HUES64 (cell line): ENCODE data around the gene ZNF304. TPM values are rescaled to one million over a fixed set of nuclear protein-coding genes. Genes with fewer than 3 reads are reported as not detected.
A peak's percentile ranks its signal among the peaks of the same experiment; 100 is the strongest.

Experiments
- H3K27ac ChIP-seq: 2 replicates; pipeline ENCODE4 v1.7.0; 2013; ENCODE audit warnings: low read depth, low read length, inconsistent platforms
- H3K27me3 ChIP-seq: 2 replicates; pipeline ENCODE4 v1.6.1; 2013; ENCODE audit warnings: mild to moderate bottlenecking, low read length; ENCODE audit not compliant: insufficient read depth
- H3K36me3 ChIP-seq: 2 replicates; pipeline ENCODE4 v1.6.1; 2013; ENCODE audit warnings: mild to moderate bottlenecking, low read length; ENCODE audit not compliant: insufficient read depth
- H3K4me1 ChIP-seq: 2 replicates; pipeline ENCODE4 v1.6.1; 2013; ENCODE audit warnings: mild to moderate bottlenecking, low read length, moderate library complexity; ENCODE audit not compliant: insufficient read depth
- H3K4me3 ChIP-seq: 2 replicates; pipeline ENCODE4 v1.5.1; 2013; ENCODE audit warnings: mild to moderate bottlenecking, low read length, moderate library complexity
- H3K9ac ChIP-seq: 2 replicates; pipeline ENCODE4 v1.6.1; 2013; ENCODE audit warnings: mild to moderate bottlenecking, low read depth, low read length
- H3K9me3 ChIP-seq: 2 replicates; pipeline ENCODE4 v1.6.1; 2013; ENCODE audit warnings: low read depth, low read length; ENCODE audit not compliant: insufficient read depth
- WGBS: fragments of 150-250, 120-280 bp; methylation state at CpG from one replicate; pipeline ENCODE4 v1.1.7; 2013; ENCODE audit warnings: missing lambda C conversion rate; 5-methylcytosine and 5-hydroxymethylcytosine counted together
- polyA plus RNA-seq, 2 experiments: library from polyadenylated mRNA; stranded (reverse); fragments of 50-300 nt; gene quantifications; one replicate each; pipeline ENCODE4 v1.2.3, GENCODE V29; 2013

Gene ZNF304
- 6.4 TPM for polyA plus RNA-seq (2013, experiment 1 of 2)
- polyA plus RNA-seq (2013, experiment 2 of 2): 6.2 TPM

DNA sequence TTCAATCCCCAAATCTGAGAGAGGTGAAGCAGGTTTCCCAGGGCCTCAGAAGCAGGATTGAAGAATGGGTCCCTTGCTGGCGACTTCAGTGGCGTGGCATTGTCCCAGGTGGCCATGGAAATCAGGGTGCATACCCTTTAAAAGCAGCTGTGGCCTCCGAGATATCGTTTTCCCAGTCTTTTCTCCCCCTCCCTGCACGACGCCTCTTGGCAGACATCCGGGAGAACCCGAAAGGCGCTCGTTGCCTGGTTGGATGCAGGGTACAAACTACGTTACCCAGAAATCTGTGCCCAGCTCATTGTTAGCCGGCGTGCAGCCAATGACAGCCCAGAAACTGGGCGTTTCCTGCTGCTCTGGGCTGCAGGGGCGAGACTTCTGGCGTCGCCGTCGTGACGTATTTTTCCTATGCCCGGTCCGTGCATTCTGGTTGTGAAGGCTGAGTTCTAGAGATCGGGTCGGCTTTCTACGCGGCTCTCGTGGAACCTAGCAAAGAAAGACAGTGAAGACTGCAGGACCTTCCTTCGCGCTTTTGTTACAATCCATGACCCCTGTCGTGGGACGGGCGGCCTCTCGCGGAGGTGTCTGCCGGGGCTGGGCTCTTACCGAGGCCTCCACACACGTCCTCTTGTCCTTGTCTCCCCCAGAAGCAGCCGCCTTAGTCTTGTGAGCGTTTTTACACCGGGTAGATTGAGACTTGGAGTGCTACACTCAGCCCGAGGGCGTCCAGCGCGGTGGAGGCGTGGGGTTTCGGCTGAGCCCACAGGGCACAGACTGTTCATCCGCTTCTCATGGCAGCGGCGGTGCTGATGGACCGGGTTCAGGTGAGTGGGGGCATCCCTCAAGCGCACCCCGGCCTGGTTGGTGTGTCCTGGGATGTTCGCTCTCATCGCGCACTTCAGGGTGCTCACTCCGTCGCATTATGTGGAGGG, at the start of gene ZNF304:
ZNF304 (plus strand) TSS at position 395 of the 929 bp plus-strand sequence; CDS start at position 789, 394 bp downstream.
- Histone ChIP-seq H3K9ac (peak within 1 kb of the TSS; percentile 85), H3K27me3 (peaks cover 5% of the 10 kb centered on the region; the same call in 1 of the 2 replicates), H3K36me3 (peaks cover 21% of the 10 kb centered on the region), H3K4me3 (peak within 1 kb of the TSS; percentile 98), H3K4me1 (no peaks in the 10 kb centered on the region), H3K27ac (peak within 1 kb of the TSS; percentile 12; the same call in 1 of the 2 replicates), H3K9me3 (no peaks in the 10 kb centered on the region)
- under 1% methylated on average over 57 of the region's 57 CpGs for WGBS

DNA sequence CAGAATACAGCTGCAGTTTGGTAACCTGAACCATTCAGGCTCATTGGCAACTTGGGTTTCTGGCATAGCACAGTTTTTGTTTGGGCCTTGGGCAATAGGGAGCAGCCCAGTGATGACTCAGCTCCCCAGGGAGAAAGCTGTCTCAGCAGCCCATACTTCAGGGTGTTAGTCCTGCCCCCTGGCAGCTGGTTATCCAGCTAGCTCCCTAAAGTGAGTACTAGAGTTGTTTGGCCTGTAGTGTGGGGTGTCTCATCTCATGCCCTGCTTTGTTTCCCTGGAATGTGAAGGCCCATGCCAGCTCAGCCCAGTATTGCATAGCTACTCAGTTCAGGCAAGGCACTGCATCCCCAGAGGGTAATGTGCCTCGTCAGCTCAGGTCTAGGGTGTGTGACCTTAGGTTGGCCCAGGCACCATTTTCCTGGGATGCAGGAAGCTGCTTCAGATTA, 49.0 kb upstream of the ZNF304 start:
- Histone ChIP-seq H3K9ac (no peak overlapping the region), H3K9me3 (no peaks in the 10 kb centered on the region), H3K27ac (no peak overlapping the region), H3K4me1 (peaks cover 3% of the 10 kb centered on the region; the same call in 1 of the 2 replicates), H3K36me3 (peaks cover 37% of the 10 kb centered on the region), H3K27me3 (no peaks in the 10 kb centered on the region), H3K4me3 (no peak overlapping the region)
- 87% methylated on average over 1 of the region's 1 CpG for WGBS

DNA sequence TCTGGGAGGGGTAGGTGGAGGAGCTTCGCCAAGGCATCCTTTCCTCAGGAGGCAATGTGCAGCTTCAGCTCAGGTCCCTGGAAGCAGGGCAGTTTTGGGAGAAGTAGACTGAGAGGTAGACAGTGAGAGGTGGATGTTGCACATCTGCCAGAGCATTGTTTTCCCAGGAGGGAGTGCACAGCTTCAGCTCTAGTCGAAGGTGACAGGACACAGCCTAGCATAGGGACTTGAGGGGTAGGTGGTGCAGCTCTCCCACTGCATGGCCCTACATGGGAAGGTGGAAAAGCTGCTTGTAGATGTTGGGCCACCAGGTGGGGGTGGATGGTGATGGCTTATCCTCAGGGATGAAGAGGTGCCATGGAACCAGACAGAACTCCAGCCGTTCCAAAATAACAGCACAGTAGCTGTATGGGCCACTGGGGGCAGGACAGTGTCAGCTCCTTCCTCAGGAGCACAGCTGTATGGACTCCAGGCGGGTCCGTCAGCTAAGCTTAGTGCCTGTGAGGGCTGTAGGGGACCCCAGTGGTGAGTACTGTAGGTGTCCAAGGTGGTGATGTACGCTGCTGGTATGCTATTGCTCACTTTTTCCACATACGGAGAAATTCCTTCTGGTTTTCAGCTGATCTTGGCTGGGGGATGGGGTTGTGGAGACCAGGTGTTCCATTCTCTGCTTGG, 48.2 kb upstream of the ZNF304 start:
- Histone ChIP-seq H3K9me3 (no peaks in the 10 kb centered on the region), H3K27ac (no peak overlapping the region), H3K4me3 (no peak overlapping the region), H3K27me3 (no peaks in the 10 kb centered on the region), H3K9ac (no peak overlapping the region), H3K36me3 (peaks cover 30% of the 10 kb centered on the region), H3K4me1 (peaks cover 3% of the 10 kb centered on the region; the same call in 1 of the 2 replicates)
- WGBS: 85% methylated on average over 7 of the region's 7 CpGs

DNA sequence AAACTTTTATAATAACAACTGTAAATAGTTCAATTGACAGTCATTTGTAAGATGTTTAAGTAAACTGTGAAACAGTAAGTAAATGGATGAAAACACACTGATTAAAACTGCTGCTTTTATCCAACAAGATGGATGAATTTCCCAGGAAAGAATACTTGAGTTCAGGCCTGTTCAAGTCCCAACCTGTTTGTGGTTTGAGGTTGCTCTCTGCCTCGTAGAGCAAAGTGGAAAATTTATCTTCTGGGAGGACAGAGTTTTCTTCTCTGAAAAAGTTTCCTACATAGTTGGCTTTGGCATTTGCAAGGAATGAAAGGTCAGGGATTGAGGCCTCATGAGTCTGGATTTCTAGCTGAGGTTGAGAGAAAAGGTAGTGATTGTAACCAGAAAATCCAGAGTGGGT, 46.0 kb upstream of the ZNF304 start:
- Histone ChIP-seq H3K9ac (no peak overlapping the region), H3K4me3 (no peak overlapping the region), H3K27me3 (no peaks in the 10 kb centered on the region), H3K36me3 (peaks cover 19% of the 10 kb centered on the region; the same call in 1 of the 2 replicates), H3K27ac (no peak overlapping the region), H3K9me3 (no peaks in the 10 kb centered on the region), H3K4me1 (peaks cover 3% of the 10 kb centered on the region; the same call in 1 of the 2 replicates)
- WGBS: 62% methylated on average over 1 of the region's 1 CpG

DNA sequence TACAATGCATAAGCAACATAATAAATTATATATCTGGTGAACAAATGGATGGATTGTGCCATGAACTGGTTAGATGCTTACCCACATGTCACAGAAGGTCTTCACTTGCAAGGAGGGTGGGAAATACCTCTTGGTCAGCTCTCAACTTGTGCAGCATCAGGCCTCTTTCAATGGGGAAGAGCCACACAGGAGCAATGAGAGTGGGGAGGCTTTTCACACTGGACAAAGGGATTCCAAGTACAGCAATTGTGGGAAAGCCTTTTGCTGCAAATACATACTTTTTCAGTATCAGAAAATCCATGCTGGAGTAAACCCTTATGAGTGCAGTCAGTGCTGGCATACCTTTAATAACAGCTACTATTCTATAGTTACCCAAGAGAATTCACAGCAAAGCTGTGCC, 42.6 kb upstream of the ZNF304 start:
- H3K4me1 ChIP-seq: no peaks in the 10 kb centered on the region
- peaks cover 8% of the 10 kb centered on the region; the same call in 1 of the 2 replicates for H3K36me3 ChIP-seq
- H3K9ac ChIP-seq: no peak overlapping the region
- no peak overlapping the region for H3K27ac ChIP-seq
- H3K4me3 ChIP-seq: no peak overlapping the region
- no peaks in the 10 kb centered on the region for H3K9me3 ChIP-seq
- peaks cover 15% of the 10 kb centered on the region for H3K27me3 ChIP-seq

DNA sequence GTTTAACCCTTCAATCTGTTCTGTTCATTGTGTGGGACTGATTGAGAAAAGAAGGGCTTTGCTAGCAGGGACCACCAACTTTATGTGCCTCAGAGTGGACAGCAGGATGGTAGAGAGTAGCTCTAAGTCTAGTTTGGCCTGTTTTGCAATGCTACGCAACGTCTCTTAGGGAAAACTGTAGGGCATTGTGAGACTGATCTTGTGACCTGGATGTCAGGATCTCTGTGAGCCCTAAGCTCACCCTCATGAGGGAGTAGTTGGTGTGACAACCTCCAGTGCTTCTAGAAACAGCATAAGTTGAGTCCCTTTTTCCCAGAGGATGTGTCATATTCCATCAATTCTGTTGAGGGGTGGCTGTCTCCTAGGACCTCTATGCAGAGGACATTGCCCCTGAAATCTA, 40.3 kb upstream of the ZNF304 start:
- Histone ChIP-seq H3K27ac (no peak overlapping the region), H3K9me3 (no peaks in the 10 kb centered on the region), H3K27me3 (peaks cover 37% of the 10 kb centered on the region), H3K36me3 (no peaks in the 10 kb centered on the region), H3K9ac (no peak overlapping the region), H3K4me1 (no peaks in the 10 kb centered on the region), H3K4me3 (no peak overlapping the region)
- 82% methylated on average over 2 of the region's 2 CpGs for WGBS

DNA sequence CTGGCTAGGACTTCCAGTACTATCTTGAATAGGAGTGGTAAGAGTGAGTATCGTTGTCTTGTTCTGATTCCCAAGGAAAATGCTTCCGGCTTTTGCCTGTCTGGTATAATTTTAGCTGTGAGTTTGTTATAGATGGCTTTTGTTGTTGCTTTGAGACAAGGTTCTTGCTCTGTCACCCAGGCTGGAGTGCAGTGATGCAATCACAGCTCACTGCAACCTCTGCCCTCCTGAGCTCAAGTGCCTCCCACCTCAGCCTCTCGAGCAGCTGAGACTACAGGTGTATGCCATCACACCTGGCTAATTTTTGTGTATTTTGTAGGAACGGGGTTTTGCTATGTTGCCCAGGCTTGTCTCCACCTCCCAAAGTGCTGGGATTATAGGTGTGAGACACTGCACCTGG, 36.9 kb upstream of the ZNF304 start:
- H3K27ac ChIP-seq: no peak overlapping the region
- 80% methylated on average over 4 of the region's 4 CpGs for WGBS
- no peak overlapping the region for H3K9ac ChIP-seq
- no peaks in the 10 kb centered on the region for H3K36me3 ChIP-seq
- peaks cover 57% of the 10 kb centered on the region for H3K27me3 ChIP-seq
- no peaks in the 10 kb centered on the region for H3K9me3 ChIP-seq
- H3K4me1 ChIP-seq: no peaks in the 10 kb centered on the region
- H3K4me3 ChIP-seq: no peak overlapping the region

DNA sequence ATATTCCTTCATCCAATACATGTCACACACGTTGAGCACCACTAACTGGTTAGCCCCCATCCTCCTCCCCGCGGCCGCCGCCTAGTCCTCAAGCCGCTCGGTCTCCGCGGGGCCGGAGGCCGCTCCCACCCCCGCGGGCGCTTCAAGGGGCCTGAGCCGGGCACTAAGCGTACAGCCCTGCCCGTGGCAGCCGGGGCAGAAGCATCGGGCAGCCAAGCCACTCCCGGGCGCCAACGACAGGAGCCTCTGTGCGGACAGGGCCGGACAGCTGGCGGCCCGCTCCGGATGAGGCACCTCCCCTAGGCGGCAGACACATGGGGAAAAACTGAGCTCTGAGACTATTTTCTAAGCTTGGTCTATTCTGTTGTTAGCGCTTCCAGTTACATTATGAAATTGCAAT, 33.6 kb upstream of the ZNF304 start:
- Histone ChIP-seq H3K27ac (no peak overlapping the region), H3K4me1 (peaks cover 11% of the 10 kb centered on the region; the same call in 1 of the 2 replicates), H3K27me3 (peaks cover 52% of the 10 kb centered on the region), H3K9ac (no peak overlapping the region), H3K4me3 (peak overlapping the region; percentile 44), H3K36me3 (no peaks in the 10 kb centered on the region), H3K9me3 (no peaks in the 10 kb centered on the region)
- WGBS: 51% methylated on average over 29 of the region's 29 CpGs

DNA sequence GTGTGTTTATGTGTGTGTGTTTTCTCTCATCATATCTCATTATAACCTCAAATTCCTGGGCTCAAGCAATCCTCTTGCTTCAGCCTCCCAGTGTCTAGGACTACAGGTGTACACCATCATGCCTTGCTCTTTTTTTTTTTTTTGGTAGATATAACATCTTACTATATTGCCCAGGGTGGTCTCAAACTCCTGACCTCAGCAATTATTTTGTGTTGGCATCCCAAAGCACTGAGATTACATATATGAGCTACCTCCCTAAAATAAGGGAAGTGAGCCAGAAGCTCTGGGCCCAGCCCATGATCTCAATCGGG, 31.2 kb upstream of the ZNF304 start:
- peaks cover 16% of the 10 kb centered on the region for H3K36me3 ChIP-seq
- H3K4me1 ChIP-seq: peaks cover 11% of the 10 kb centered on the region; the same call in 1 of the 2 replicates
- peaks cover 29% of the 10 kb centered on the region for H3K27me3 ChIP-seq
- H3K9ac ChIP-seq: peak overlapping the region; percentile 59; the same call in 1 of the 2 replicates
- H3K9me3 ChIP-seq: no peaks in the 10 kb centered on the region
- peak overlapping the region; percentile 75; the same call in 1 of the 2 replicates for H3K27ac ChIP-seq
- H3K4me3 ChIP-seq: peak overlapping the region; percentile 85
- 0% methylated on average over 1 of the region's 1 CpG for WGBS

DNA sequence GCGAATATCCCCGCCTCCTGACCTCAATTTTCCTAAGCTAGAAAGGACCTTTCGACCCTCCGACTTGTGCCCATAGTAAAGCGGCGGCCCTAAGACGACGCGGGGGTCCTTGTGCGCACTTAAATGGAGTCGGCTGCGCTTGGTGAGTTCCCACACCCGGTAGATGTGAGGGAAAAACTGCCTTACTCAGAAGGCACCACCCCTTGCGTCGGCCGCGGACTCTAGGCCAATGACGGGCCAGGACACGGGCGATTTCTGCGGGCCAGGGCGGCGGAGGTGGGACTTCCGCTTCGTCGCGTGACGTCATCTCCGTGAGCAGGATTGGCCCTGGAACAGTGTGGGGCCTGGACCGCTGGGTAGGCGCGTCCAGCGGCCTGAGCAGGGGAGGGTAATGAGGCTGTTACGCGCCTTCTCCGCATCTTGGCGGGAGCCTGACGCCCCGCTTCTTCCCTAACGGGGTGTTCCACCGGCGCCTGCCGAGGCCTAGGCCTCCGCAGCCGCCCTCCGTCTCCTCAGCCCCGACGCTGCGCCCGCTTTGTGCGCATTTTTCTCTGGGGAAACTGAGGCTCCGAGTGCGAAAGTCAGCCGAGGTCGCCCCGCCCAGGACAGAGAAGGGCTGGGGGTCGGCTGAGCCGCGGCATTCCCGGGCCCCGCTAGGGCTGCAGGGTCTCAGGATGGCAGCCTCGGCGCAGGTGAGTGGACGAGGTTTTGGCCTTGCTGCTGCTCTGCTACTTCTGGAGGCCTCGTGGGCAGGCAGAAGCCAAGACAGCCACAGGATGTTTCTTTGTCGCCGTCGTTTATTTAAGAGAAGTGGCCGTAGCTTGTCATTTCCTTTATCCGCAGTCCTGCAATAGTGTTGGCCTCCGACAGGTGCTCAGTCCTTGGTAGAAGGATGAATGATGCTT, 30.6 kb upstream of the ZNF304 start, which contains the start of gene ZNF543:
ZNF543 (plus strand) TSS at position 293 of the 905 bp plus-strand sequence; CDS start at position 675, 382 bp downstream.
- Histone ChIP-seq H3K9ac (peak within 1 kb of the TSS; percentile 89), H3K4me1 (peaks cover 11% of the 10 kb centered on the region; the same call in 1 of the 2 replicates), H3K9me3 (no peaks in the 10 kb centered on the region), H3K27me3 (peaks cover 23% of the 10 kb centered on the region), H3K27ac (peak within 1 kb of the TSS; percentile 87), H3K4me3 (peak within 1 kb of the TSS; percentile 85), H3K36me3 (peaks cover 22% of the 10 kb centered on the region)
- WGBS: under 1% methylated on average over 71 of the region's 71 CpGs
